A673 (cell line): ENCODE results near the gene CYB561D2.

Experiments
- EZH2 ChIP-seq: fragments of 200-600 bp; sonication (generic); IDR thresholded peaks from 2 replicates; pipeline ENCODE4 v1.6.1; 2017; ENCODE audit warnings: borderline replicate concordance, low read depth, mild to moderate bottlenecking, mixed read lengths, antibody characterized with exemption, low read length; ENCODE audit not compliant: poor library complexity, severe bottlenecking
- TF ChIP-seq, protein P1 (sequence below): fragments of 300-800, 200-600 bp; sonication (generic); conservative IDR thresholded peaks from 2 replicates; pipeline ENCODE4 v1.5.1; 2017; ENCODE audit warnings: low read depth, mild to moderate bottlenecking, antibody characterized with exemption, low read length, moderate library complexity, mixed read lengths

DNA sequence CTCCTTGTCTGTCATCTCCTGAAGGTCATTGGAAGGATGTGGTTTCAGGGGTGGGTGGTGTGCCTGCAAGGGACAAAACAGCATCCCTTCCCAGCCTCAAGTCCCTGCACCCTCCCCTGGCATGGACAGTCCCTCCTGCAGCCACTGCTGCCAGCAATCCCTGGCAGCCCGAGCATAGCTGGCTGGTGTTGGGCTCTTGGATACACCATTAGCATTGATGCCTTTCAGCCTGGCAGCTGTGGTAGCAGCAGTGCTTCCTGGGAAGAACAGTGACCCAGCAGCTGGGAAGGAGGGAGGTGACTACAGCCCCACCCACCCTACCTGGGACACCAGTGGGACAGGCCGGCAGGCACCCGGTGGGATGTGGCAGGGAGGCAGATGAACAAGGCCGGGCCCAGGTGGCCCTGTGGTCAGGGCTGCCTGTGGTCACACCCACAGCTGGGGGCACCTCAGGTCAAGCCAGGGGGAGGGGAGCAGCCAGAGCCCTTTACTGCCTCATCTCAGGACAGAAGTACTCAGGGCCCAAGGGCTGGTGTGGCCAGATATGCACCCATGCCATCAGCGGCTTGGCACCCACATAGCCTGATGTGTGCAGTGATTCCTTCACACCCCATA lies 41.5 kb downstream of the CYB561D2 start:
- TF ChIP-seq, protein P1, sequence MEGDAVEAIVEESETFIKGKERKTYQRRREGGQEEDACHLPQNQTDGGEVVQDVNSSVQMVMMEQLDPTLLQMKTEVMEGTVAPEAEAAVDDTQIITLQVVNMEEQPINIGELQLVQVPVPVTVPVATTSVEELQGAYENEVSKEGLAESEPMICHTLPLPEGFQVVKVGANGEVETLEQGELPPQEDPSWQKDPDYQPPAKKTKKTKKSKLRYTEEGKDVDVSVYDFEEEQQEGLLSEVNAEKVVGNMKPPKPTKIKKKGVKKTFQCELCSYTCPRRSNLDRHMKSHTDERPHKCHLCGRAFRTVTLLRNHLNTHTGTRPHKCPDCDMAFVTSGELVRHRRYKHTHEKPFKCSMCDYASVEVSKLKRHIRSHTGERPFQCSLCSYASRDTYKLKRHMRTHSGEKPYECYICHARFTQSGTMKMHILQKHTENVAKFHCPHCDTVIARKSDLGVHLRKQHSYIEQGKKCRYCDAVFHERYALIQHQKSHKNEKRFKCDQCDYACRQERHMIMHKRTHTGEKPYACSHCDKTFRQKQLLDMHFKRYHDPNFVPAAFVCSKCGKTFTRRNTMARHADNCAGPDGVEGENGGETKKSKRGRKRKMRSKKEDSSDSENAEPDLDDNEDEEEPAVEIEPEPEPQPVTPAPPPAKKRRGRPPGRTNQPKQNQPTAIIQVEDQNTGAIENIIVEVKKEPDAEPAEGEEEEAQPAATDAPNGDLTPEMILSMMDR: no peak
- TF ChIP-seq EZH2: no peak
